Amniotic stem cell (primary cell): ENCODE measurements around the gene HDAC10.

Experiments
- DNase-seq: peaks from one replicate; lab custom pipeline; 2025; lab: John Stamatoyannopoulos, UW

HDAC10 gene

DNA sequence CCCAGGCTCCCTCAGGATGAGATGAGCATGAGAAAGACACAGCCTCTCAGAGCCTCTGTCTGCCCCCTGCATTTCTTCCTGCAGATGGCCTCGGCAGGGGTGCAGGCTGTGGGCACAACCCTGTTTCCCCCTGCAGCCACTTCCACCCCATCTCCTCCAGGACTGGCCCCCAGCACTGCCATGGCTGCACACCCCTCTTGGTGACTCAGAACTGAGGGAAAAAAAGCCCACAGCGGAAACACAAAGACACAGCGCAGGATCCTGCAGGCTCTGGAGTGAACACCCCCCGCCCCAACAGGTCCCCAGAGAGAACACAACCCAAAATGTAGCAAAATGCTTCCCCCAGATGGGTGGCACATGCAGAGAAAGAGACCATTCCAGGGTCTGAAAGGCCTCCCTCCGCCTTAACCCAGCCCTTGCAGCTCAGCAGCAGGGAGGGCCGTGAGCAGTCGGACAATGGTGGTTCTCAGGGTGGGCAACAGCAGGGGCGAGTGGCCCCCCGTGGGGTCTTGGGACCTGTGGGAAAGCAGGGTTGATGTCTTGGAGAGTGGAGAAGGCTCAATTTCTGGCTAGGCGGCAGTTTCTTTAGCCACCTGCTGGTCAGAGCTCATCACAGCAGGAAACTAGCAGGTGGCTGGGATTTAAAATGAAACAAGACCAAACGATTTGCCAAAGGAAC is 14.2 kb downstream of the HDAC10 start:
- DNase-seq = no peak

DNA sequence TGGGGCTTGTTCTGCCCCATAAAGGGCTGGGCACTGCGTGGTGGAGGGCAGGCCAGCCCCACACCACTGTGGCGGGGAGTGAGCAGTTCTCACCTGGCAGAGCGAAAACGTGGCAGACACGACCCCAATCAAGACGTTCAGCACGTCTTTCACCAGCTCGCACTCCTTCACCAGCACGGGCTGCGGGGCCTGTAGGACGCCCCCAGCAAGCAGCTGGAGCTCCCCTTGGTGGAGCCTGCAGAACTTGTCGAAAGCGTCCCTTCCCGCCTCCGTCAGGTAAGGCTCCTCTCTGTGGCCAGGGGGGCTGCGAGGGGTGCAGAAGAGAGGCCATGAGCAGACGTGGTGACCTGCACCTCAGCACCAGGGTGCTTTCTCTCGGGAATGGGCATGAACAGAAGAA is 17.8 kb downstream of the HDAC10 start:
- DNase-seq = no peak

DNA sequence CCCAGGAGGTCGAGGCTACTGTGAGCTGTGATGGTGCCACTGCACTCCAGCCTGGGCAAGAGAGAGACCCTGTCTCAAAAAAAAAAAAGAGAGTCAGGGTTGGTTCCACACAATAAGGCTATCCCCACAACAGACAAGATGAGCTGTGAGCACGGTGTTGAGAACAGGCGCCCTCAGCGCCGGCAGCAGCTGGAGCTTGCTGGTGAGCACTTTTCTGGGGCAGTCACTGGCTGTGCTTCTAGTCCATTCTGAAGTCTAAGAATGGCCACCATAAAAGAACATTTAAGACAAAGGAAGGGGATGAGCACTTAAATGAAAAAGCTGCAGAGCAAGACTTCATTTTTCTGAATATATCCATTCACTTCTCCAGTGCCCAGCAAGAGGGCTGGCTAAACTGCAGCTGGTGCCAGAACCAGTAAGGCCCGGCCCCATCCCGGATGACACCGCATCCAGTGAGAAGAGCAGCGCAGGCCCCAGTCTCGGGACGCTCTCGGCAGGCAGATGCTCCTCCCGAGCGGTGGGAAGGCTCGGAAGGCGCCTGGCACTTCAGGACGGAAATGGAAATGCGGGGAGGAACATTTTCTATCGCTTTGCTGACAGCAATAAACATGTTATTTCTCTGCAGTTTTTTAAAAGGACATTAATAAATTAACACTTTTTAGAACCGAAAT is 18.4 kb downstream of the HDAC10 start:
- no peak for DNase-seq

DNA sequence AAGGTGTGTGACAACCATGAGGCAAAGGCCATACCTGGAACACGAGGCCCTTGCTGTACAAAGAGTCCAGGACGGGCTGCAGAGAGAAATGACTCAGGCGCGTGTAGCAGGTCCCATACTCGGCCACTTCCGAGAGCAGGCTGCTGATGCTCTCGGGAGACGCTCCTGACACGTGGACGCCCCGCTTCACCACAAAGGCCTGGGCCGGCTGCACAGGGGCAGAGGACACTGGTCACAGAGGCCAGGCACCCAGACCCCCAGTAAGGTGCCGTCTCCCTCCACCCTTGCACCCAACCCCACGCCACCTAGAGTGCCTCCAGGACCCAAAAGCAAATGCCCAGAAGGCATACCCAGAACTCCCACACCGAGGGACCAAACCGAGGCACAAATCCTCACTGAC is 21.7 kb downstream of the HDAC10 start:
- no peak for DNase-seq

DNA sequence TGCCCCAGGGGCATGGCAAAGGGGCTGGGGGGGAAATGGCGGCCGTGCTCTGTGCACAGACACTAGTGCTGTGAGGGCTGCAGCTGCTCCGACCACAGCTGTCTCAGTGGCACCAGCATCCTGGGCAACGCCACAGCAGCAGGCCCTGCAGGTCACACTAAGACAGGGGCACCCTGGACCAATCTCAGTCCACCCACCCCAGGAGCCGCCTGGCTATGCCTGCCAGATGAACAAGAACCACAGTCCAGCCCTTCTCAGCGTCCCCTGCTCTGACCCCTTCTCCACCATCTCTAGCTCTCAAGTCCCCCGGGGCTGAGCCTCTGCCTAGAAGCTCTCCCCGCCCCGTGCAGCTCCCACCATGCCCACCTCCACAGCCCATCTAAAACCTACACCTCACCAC is 22.7 kb downstream of the HDAC10 start:
- DNase-seq = no peak

DNA sequence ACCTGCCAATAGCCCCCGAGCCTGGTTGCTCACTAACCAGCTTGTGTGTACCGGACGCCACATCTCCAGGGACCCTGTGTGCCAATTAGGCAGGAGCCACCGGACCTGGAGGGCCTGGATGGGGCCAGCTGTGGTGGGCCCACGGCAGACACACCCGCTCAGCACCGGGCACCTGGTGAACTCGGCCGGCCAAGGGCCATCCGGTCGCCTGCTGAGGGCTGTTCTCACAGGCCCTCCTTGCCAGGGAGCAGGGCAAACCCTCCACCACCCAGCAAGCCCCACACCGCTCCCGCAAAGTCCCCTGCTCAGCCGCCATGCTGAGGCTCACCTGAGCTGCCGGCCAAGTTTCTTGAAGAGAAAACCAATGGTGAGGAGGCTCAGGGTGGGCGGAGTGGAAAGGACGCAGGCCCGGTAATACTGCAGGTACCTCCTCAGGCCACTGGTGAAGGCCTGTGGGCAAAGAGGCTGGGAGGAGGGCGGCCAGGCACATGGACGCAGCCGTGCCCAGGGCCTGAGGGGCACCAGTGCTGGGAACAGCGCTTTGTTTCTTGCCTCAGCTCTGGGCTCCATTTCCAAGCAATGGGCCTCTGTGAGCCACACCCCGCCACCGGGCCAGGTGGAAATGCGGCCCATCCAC is 23.4 kb downstream of the HDAC10 start:
- DNase-seq = no peak

DNA sequence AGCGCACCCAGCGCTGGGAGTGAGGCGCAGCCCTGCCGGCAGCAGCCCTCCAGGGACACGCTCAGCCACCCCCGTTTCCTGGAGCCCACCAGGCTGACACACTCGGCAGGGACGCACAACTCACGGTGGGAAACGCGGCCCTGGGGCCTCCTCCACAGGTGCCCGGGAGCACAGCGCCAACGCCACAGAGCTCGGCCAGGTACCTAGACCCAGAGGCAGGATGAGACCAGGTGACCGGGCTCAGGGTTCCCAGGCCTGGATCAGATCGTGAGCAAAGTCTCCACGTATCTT is 24.2 kb downstream of the HDAC10 start:
- no peak for DNase-seq

DNA sequence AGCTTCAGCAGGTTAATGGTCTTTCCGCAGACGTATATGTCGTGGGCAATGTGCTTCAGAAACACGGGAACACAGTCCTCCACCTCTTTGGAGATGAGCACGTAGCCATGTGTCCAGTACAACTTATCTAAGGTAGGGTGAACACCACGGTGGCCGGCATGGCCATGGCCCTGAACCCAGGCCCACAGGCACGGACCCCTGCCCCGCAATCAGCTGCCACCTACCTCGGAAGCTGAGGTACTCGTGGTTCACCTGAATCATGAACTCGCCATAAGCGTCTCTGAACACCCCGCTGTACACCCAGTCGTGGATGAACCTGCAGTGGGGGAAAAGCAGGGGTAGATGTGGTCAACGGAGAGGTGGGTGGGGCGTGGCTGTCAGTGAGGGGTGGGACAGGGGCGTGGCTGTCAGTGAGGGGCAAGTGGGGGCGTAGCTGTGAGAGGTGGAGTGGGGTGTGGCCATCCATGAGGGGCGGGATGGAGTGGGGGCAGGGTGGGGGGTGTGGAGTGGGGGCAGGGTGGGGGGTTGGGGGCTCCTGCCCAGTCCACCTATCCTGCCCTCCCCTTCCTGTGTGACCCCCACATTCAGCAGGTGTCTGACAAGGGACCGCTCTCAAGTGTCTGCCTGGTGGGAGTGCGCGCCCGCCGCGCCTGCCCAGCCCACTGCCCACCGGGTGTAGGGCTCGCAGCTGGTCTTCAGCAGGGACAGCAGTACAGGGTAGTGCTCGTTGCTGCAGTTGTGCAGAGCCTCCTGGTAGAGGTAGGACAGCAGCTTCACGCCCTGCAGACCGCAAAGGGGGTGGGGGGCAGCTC is 24.8 kb downstream of the HDAC10 start:
- no peak for DNase-seq

DNA sequence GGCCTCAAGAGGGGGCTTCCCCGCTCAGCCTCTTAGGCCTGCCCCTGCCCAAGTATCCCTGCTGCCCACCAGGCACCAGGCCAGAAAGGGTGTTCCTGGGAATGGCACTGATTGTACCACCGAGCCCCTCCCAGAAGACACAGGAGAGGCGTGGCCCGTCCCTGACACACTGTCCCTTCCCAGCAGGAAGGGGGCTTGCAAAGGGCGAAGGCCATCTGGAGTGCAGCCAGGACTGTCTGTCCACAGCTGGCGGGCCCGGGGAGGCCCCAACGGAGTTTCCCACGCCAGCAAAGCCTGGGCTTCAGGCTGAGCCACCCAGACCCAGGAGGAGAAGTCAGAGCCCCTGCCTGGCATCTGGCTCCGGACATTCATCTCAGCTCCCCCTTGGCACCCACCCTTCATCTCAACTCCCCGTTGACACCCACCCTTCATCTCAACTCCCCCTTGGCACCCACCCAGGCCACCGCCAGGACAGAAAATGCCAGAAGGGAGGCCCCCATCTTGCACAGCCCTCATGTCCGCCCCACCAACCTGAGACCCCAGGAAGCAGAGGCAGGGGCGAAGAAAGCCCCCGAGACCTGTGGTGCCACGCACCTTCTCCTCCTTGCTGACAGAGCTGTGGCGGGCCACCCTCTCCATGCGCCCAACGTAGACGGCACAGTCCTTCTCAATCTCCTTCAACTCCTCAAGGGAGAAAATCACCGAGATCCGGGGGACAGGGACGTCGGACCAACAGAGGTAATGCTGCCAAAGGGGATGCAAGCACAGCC is 25.7 kb downstream of the HDAC10 start:
- no peak for DNase-seq

DNA sequence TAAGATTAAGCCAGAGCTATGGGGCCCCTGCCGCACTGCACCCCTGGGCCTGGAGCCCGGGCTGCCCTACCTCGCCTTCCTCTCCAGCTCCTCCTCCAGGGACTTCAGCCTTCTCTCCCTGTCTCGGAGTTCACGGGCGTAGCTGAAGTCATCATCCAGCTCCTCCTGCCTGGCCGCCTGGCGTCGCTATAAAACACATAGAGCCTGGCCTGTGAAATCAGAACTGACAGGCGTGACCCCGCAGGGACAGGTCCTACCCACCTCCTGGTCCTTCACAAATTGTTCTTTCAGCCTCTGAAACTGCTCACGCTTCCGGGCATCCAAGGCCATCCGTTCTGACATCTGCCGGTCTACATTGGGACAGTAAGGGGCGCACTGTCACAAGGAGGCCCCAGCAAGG is 27.0 kb downstream of the HDAC10 start:
- DNase-seq = no peak

DNA sequence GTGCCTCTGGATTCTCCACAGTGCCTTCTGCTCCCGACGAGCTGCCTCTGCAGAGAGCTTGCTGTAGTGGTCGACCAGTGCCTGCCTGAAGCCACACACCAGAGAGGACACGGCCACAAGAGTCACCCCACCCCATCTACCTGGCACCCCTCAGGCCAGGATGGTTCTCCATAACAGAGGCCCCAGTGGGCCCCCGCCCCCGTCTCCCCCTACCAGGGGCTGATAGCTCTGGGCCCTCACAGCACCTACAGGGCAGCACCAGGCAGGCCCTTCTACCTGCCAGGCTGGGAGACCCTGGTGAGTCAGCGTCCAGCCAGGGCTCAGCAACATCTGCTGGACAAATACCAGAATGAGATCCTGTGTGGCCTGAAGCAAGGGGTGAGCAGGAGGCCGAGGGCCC is 28.6 kb downstream of the HDAC10 start:
- DNase-seq = no peak

DNA sequence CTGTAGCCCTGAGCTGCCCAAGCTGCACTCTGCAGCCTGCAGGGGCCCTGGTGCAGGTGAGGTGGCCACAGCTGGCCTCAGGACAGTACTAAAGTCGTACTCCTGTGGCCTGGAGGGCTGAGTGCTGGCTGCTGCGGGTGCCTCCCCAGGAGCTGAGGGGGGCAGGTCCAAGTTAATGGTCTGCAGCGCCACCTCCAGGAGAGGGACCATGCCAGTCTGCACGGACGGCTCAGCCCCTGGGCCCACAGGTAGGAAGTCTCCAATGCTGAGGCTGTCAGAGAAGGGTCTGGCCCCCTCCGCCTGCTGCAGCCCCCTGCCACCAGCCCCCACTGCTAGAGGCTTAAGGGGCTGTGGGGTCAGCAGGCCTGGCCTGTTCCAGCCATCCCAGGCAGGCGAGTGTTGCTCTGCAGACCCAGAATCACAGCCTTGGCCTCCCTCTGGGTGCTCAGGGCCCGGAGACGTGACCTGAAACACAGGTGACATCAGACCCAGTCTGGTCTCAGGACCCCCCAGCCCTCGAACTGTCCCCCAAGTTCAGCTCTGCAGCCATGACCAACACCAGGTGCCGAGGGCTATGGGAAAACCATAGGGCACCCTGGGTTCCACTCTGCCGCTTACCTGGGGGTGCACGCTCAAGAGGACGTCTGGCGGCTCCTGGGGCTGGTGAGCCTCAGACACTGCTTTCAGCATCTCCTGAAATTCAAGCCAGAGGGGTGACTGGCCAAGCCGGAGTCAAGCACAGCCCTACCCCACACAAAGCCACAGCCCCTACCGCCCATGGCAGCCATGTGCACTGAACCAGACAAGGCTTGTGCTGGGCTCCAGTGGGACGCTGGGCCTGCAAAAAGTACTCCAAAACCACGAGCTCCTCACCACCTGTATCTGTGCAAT is 29.4 kb downstream of the HDAC10 start:
- no peak for DNase-seq

DNA sequence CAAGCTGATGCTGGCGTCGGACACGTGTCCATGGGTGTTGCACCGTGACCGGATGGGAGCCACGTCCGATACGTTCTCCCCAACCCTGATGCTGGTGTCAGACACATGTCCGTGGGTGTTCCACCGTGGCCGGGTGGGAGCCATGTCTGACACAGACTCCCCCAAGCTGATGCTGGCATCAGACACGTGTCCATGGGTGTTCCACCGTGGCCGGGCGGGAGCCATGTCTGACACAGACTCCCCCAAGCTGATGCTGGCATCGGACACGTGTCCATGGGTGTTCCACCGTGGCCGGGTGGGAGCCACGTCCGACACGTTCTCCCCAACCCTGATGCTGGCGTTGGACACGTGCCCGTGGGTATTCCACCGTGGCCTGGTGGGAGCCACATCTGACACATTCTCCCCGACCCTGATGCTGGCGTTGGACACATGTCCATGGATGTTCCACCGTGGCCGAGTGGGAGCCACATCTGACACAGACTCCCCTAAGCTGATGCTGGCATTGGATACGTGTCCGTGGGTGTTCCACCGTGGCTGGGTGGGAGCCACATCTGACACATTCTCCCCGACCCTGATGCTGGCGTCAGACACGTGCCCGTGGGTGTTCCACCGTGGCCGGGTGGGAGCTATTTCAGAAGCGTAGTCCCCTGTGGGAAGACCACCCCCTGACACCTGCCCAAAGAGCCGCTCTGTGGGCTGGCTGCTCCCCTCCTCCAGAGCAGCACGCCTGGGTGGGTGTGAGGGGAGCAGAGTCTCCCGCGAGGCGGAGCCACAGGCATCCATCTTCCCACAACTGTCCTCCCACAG is 30.3 kb downstream of the HDAC10 start:
- DNase-seq = no peak

DNA sequence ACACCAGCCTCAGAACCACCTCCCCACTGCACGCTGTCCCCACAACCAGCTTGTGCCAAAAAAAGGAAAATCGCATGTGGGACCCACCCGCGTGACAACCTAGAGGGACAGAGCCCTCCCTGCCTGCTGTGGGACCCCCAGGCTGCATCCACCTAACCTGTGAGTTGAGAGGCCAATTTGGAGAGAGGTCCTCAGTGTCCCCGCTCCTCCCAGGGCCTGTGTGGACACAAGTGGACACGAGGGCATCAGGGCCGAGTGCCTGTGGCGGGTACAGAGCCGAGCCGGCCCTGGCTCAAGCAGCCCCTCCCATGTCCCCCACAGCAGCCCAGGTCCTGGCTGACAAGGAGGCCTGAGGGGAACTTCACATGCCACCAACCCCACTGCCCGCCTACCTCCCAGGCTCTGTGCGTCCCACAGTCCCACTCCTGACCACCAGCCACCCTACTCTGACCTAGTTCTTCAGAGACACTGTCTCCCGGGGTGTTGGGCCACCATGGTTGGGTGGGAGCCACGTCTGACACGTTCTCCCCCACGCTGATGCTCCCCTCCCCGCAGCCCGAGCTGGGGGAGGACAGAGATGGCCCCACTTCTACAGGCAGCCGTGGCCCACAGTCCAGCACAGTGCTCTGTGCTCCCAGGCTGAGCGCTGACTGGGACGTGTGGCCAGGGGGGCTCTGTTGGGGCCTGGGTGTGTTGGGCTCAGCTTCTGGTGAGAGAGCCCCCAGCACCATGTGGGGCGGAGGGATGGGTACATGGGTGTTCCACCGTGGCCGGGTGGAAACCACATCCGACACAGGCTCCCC is 31.1 kb downstream of the HDAC10 start:
- no peak for DNase-seq

DNA sequence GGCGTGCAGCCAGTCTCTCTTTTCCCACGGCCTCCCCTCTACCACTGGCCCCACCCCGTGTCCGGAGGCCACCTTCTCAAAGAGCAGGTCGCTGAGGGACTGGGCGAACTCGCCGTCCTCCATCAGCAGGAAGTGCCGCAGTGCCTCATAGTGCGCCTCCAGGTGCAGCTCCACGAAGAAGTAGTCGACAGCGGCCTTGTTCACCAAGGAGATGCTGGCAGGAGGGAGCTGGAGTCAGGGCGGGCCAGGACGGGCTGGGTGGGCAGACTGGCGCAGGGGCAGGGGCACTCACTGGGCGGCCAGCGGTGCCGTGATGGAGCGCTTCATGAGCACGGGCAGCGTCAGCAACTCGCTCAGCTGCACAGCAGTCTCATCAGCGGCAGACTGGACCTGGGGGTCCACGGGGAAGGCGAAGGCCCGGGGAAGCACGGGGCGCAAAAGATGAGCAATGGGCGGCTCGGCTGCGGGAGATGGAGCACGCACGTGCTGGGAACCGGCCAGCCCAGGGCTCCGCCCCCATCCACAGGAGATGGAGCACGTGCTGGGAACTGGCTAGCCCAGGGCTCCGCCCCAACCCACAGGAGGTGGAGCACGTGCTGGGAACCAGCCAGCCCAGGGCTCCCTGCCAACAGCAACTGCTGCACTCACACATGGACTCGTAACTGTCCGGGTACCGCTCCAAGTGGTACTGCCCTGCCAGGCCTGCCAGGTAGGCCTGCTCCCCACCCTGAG is 31.9 kb downstream of the HDAC10 start:
- no peak for DNase-seq

DNA sequence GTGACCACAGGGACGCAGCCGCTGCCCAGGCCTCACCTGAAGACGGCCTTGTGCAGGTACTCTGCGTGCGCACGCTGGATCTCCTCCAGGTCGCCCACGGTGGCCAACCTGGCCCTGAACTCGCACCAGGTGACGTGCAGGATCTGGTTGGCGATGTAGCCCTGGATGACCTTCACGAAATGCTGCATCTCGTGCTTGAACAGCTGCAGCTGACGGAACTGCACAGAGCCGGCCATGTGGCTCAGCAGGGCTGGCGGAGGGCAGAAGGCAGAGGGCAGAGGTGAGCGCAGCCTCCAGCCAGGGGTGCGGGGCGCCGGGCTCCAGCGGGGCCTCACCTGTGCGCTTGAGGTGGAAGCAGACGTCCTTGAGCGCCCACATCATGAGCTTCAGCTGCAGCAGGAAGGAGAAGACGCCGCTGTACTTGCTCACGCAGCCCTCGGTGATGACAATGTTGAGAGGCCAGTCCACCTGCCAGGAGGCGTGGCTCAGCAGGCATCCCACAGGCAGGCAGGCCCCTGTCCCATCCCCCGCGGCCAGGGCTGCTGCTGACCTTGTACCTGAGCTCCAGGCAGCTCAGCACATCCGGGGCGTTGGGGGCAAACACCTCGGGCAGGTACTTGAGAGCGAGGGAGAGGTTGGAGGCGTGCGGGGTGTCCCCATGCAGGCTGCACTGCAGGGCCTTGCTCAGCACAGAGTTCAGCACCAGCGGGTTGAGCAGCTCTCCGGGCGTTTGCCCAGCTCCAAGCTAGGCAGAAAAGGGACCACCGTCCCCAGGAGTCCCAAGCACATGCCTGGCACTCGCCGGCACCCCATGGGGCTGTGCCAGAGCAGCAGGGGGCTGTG is 32.7 kb downstream of the HDAC10 start:
- no peak for DNase-seq

DNA sequence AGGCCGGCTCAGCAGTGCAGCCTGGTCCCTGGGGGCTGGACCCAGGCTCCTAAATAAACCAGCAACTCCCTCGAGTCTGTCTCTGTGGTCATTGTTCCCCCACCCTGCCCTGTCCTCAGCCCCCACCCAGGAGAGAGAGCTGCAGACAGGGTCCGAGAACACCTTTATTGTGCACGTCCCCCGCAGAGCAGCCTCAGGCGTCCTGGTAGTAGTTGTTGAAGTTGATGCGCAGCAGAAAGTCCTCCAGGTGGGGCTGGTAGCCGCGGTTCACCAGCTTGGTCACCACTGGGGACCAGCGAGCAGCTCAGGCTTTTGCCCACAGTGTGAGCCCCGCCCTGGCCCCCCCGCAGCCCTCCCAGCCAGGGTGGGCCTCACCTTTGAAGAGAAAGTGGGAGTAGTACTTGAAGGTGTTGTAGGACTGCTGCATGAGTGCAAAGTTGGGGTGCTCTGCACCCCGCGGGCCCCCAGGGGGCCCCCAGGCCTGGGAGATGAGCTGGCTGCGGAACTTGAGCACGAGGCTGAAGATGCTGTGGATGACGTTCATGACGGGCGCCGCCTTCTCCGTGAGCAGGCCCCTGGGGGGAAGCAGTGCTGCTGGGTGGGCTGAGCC is 33.4 kb downstream of the HDAC10 start:
- DNase-seq = no peak
